Anterior cingulate cortex (tissue), 58 donors: ENCODE data around the gene KIF1A.

Source experiments
- DNase-seq, 58 donors: peaks; one replicate each; lab custom pipeline; 2025; lab: John Stamatoyannopoulos, UW

The KIF1A gene

GRCh38 chr2:240806006-240806405, 14.0 kb downstream of the KIF1A start:
- no peak for DNase-seq

DNA sequence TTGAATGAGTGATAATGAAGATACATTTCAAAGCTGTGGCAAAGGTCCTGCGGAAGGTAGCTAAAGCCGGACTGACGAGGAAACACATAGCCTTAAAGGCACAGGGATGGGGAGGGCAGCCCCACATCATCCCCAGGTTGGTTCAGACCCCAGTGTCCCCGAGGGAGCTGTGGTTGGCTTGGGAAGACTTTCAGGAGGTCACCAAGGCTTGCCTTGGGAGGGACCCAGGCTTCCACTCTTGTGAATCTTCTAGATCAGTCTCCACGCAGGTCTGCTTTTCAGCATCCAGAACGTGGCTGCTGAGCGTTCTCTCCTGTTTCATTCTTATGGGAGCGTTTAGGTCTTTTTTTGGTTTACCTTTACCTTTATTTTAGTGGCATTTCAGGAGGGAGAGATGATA, 16.8 kb downstream of the KIF1A start:
- DNase-seq: no peak

- DNase-seq: no peak
These were observed 20.8 kb downstream of the KIF1A start for GRCh38 chr2:240799033-240799820.

- no peak for DNase-seq
These were observed 21.6 kb downstream of the KIF1A start for GRCh38 chr2:240798327-240798905.

- DNase-seq: no peak
These were observed 22.1 kb downstream of the KIF1A start for GRCh38 chr2:240797914-240798313.

- DNase-seq: no peak
These were observed 22.5 kb downstream of the KIF1A start for GRCh38 chr2:240797500-240797895.

DNA sequence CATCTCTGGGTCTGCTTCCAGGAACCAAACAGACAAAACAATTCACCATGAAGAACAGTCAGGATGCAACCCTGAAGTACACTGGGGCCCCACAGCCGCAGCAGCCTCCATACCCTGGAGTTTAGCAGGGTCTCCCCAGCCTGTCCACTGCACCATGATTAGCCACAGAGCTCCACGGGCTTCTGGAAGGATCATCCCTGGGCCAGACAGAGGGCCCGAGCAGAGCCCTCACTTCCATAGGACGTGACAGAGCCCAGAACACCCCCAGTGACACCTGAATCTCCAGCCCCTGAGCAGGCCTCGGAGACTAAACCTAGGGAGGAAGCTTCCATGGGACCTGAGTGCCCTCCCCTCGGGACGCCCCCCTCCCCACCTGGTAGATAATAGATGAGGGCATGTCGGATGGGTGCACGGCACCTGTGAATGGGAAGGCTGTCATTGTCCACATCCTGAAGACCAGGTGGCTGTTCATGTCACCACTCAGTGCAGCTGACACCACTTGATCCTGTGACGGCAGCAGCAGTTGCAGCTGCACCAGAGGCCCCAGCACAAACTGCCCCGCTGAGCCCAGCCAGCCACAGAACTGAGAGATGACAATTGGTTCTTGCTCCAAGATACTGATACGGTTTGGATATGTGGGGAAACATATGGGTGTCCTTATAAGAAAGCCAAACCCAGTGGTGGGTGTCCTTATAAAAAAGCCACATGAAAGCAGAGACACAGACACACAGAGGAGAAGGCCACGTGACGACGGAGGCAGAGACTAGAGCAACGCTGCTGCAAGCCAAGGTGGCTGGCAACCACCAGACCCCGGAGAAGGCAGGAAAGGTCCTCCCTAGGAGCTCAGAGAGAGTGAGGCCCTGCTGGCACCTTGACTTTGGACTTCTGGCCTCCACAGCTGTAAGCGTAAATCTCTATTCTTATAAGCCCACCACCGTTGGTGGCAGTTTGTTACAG, 23.2 kb downstream of the KIF1A start:
- DNase-seq: peak in 1 of 58 donors; percentile 51

DNA sequence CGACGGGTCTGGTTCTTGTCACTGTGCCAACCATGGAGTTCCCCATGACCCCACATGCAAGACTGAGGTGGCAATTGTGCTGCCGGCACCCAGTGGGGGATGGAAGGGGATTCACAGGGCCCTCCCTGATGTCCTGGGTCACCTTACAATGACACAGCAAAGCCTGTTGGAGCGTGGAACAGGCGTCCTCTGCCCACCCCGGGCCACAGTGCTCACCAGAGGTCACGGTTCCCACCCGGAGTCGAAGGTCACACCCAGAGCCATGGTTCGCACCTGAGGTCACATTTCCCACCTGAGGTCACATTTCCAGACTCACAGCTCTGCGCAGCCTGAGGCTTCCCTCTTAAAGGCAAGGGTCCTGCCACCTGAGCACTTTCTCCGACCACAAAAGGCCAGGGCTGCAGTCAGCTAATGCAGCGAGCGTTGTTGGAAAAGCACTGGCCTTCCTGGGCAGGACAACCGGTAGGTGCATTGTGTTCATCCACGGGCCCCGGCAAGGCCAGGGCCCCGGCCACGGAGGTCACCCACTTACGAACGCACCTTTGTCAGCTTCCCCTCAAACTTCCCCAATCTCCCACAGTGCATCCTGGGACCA, 24.0 kb downstream of the KIF1A start:
- no peak for DNase-seq

DNA sequence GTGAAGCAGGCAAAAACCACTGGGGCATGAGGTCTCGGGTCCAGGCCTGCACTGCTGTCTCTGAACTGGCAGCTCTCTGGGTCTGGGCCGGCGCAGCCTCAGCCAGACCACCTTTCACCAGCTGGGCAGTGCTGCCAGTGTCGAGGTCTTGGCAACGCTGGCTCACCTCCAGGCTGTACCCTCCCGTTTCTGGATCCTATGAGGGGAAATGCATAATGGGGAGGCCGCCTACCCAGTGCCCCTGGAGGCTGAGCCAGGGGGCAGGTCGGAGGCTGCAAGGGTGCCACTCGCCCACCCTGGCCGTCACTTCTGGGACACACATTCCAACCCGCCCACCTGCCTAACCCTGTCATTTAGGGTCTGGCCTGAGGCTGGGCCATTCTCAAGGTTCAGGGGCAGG, 24.6 kb downstream of the KIF1A start:
- DNase-seq: peak in 1 of 58 donors; percentile 48

DNA sequence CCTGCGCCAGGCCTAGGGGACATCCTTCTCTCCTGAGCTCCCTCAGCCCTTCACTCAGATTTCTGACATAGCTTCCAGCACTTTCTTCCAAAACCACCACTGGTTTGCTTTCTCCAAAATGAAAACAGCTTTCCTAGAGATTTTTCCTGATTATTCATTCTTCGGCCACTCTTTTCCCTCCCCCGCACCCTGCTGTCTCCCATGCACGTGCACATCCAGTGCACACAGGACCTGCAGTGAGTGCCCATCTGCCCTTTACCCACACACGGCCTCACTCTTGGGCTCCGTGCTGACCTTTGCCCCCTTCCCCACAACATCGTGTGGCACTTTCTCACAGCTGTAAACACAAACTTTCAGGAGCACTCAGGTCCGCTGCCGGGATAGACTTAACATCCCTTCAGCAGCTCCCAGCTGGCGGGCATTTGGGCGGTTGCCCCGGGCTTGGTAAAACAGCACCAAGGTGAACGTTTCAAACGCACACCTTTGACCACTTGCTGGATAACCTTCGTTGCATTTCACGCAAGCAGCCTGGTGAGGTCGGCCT, 25.8 kb downstream of the KIF1A start:
- no peak for DNase-seq

DNA sequence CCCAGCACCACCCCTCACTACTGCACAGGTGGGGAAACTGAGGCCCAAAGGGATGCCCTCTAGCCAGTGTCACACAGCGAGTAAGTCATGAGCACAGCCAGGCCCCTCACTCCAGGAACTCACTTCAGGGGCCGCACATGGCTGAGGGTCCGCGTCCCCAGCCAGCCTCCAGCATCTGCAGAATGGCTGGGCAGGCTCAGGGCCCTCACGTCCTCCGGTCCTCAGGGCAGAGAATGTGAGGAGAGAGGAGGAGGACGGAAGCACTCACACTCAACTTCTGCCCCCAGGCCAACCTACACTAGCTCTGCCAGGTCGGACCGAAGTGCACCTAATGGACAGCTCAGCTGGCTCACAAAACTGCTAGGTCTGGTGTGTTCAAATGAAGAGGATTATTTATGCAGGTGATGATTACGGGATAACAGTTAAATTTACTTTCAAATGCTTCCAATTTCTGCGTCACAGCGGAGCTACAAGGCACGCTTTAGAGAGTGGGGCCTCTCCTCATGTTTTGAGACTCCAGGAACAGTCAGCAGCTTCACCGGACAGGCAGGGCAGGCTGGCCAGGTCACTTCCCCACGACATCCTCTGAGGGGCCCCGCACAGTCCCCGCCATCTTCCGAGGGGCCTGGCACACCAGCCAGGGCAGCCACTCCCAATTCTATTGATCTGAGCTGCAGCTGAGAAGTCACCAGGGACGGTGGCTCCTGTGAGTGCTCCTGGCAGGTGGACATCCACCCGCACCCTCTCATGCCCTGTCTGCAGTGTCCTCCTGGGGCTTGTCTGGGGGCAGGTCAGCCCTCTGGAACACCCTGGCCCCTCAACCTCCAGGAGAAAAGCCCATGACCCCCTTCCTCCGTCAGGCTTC, 26.5 kb downstream of the KIF1A start:
- no peak for DNase-seq

DNA sequence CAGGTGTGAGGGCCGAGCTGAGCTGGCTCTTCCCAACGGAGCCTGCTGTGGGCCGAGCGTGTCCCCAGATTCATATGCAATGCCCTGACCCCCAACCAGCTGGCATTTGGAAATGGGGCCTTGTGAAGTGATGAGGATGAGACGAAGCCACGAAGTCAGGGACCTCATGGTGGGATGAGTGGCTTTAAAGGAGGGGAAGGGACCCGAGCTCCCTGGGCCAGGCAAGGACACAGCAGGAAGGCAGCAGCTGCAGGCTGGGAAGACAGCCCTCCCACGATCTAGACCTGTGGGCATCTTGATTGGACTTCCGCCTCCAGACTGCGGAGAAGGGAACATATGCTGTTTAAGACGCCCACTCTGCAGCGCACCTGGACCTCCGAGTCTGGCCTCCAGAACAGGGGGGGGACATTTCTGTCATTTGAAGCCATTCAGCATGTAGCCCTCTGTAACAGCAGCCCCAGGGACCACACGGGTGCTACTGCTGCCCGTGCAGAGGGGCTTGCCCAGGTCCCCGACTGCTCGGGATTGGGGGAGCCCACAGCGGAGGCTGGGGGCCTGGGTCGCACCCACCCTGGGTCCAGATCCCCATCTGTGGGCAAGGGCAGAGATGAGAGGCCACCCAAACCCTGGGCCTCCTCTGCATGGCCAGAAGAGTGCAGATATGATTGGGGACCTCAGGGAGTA, 27.2 kb downstream of the KIF1A start:
- peak in 2 of 58 donors; percentile 21 to 36 for DNase-seq

GRCh38 chr2:240791821-240792628, 28.0 kb downstream of the KIF1A start:
- peak in 47 of 58 donors; percentile 22 to 88 (median 63) for DNase-seq

DNA sequence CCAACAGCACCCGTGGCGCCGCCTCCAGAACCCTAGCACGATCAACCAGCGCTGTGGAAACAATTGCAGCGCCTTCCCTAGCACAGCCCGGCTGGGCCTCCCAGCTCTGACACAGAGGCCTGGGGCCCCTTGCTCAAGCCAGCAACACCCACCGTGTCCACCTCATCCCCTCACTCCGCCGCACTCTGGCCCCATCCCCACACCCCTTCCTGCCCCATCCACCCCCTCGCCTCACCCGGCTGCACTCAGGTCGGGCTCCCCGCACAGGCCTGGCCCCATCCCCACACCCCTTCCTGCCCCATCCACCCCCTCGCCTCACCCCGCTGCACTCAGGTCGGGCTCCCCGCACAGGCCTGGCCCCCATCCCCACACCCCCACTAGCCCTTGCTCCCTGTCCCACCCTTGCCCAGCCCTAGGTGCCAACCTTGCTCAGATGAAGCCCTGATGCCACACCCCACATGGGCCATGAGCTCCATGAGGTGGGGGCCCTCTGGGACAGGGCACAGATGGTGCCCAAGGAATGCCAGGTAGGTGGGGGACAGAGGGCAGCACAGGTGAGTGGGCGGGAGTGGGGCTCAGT, 28.7 kb downstream of the KIF1A start:
- DNase-seq: no peak

- DNase-seq: no peak
These were observed 29.4 kb downstream of the KIF1A start for GRCh38 chr2:240790370-240791220.

DNA sequence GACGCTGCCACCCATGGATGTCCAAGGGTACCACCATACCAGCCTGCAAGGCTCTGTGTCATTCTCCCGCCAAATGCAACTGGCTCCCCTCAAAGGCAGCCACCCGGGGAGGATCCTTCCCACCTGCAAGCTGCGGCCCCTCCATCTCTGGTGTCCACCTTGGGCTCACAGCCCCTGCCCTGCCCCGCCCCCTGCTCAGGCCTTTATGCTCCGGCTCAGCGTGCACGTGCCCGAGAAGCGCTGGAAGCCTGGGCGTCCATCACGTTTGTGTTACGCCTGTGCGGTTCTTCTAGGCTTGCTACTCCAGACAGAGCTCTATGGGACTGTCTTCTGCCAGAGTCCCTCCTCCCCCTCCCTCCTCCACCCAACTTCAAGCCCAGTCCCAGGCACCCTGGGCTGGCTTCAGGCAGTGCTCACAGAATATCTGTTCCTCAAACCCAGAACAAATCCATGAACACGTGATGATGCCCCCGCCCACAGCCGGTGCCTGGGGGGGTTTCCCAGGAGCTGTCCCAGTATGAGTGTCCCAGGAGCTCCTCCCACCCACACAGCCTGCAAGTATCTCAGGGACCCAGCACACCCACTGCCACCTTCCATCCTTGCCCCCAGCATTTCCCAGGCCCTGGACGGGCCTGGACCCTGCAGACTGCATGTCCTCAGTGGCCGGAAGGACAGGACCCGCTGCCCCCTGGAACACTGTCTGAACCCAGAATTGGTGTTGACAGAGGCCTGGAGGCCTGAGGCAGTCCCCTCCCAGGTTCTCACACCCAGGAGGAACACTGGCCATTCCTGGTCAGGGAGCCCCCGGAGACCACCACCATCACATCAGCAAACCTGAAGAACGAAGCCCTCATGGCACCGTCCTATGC, 30.3 kb downstream of the KIF1A start:
- no peak for DNase-seq
